ENCODE measurements around the gene WIF1.

WIF1 gene

DNA sequence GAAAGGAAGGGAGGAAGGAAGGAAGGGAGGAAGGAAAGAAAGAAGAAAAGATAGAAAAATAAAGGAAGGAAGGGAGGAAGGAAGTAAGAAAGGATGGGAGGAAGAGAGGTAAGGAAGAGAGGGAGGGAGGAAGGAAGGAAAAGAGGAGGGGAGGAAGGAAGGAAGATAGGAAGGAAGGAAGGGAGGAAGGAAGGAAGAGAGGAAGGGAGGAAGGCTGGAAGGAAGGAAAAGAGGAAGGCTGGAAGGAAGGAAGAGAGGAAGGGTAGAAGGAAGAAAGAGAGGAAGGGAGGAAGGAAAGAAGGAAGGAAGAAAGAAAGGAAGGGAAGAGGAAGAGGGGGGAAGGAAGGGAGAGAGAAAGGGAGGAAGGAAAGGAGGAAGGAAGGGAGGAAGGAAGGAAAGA is 12.8 kb upstream of the WIF1 start:
- Histone ChIP-seq H3K4me1 (ENCODE audit: control insufficient read depth in 2 of 2, insufficient read depth in 1 of 2, low read depth in 1 of 2, low read length in 2 of 2) (no peaks in the 10 kb centered on the region), H4K91ac (ENCODE audit: low read depth, low read length, poor library complexity) (no peak overlapping the region), H4K8ac (ENCODE audit: low read depth, low read length) (no peak overlapping the region), H3K4me2 (ENCODE audit: insufficient read depth, low read length, poor library complexity, severe bottlenecking) (no peak overlapping the region), H3K27me3 (ENCODE audit: control insufficient read depth in 3 of 3, insufficient read depth in 3 of 3, low read depth in 1 of 3, low read length in 3 of 3) (peaks cover 0 to 11% (median 0%) of the 10 kb centered on the region in 3 experiments), H3K79me1 (ENCODE audit: low read depth, low read length) (no peaks in the 10 kb centered on the region), H2BK120ac (ENCODE audit: low read depth, low read length) (no peak overlapping the region), H2BK12ac (ENCODE audit: low read length) (no peak overlapping the region), H2AFZ (ENCODE audit: low read length) (no peak overlapping the region), H2AK5ac (ENCODE audit: low read depth, low read length) (no peak overlapping the region), H3K4me3 (ENCODE audit: low read length in 2 of 2) (no peak overlapping the region), H3K9me3 (replicated peaks in 1 of 2; ENCODE audit: control insufficient read depth in 2 of 2, insufficient read depth in 1 of 2, low read depth in 1 of 2, low read length in 2 of 2) (no peaks in the 10 kb centered on the region), H3K36me3 (replicated peaks in 1 of 2; ENCODE audit: control insufficient read depth in 2 of 2, insufficient read depth in 2 of 2, low read length in 2 of 2) (no peaks in the 10 kb centered on the region), H3K23ac (ENCODE audit: low read depth, low read length, poor library complexity) (no peak overlapping the region), H3K4ac (ENCODE audit: low read length) (no peak overlapping the region), H3K14ac (ENCODE audit: low read length) (no peak overlapping the region), H3K9ac (ENCODE audit: low read depth, low read length, poor library complexity) (no peak overlapping the region), H3K27ac (replicated peaks; ENCODE audit: low read length) (no peak overlapping the region), H2BK15ac (ENCODE audit: low read length) (no peak overlapping the region), H2BK5ac (ENCODE audit: low read length) (no peak overlapping the region), H3K18ac (ENCODE audit: low read length) (no peak overlapping the region)
- no peak for DNase-seq (ENCODE audit: low spot score)

DNA sequence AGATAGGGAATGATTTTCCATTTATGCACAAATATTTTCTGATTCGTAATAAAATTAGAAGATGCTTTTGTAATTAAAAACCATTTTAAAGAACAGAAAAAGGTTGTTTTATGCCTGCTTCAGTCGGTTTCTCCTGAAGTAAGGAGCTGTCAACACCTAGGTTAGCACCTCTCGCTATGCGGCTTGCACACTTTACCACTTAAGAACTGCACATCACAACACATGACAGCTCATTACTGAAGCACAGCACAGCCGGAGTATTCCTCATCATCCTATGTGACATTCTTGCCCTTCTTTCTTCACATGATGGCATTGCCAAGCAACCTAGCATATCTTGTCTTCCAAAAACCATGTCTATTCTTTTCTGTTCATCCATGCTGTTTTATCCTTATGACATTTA is 5.4 kb upstream of the WIF1 start:
- no peak overlapping the region for H3K4me2 ChIP-seq (ENCODE audit: insufficient read depth, low read length, poor library complexity, severe bottlenecking)
- peaks cover 3 to 6% of the 10 kb centered on the region in 2 donors for H3K9me3 ChIP-seq (replicated peaks in 1 of 2; ENCODE audit: control insufficient read depth in 2 of 2, insufficient read depth in 1 of 2, low read depth in 1 of 2, low read length in 2 of 2)
- H3K27ac ChIP-seq (replicated peaks; ENCODE audit: low read length), result no peak overlapping the region
- H4K91ac ChIP-seq (ENCODE audit: low read depth, low read length, poor library complexity), result no peak overlapping the region
- no peak overlapping the region for H2BK15ac ChIP-seq (ENCODE audit: low read length)
- no peak overlapping the region for H2BK5ac ChIP-seq (ENCODE audit: low read length)
- no peak overlapping the region for H2AFZ ChIP-seq (ENCODE audit: low read length)
- peaks cover 0 to 2% of the 10 kb centered on the region in 2 donors for H3K4me1 ChIP-seq (ENCODE audit: control insufficient read depth in 2 of 2, insufficient read depth in 1 of 2, low read depth in 1 of 2, low read length in 2 of 2)
- H3K4ac ChIP-seq (ENCODE audit: low read length), result no peak overlapping the region
- no peak overlapping the region for H3K18ac ChIP-seq (ENCODE audit: low read length)
- no peak for DNase-seq (ENCODE audit: low spot score)
- WGBS, 2 donors (ENCODE audit: extremely low coverage in 2 of 2, insufficient read length in 2 of 2, insufficient replicate concordance in 1 of 2), result no CpG with 5 or more reads among the region's 5 CpGs
- H3K14ac ChIP-seq (ENCODE audit: low read length), result no peak overlapping the region
- H2BK12ac ChIP-seq (ENCODE audit: low read length), result no peak overlapping the region
- H3K36me3 ChIP-seq (replicated peaks in 1 of 2; ENCODE audit: control insufficient read depth in 2 of 2, insufficient read depth in 2 of 2, low read length in 2 of 2), result no peaks in the 10 kb centered on the region
- H3K9ac ChIP-seq (ENCODE audit: low read depth, low read length, poor library complexity), result no peak overlapping the region
- no peaks in the 10 kb centered on the region for H3K79me1 ChIP-seq (ENCODE audit: low read depth, low read length)
- H3K4me3 ChIP-seq (ENCODE audit: low read length in 2 of 2), result no peak overlapping the region
- H3K23ac ChIP-seq (ENCODE audit: low read depth, low read length, poor library complexity), result no peak overlapping the region
- no peak overlapping the region for H2AK5ac ChIP-seq (ENCODE audit: low read depth, low read length)
- H4K8ac ChIP-seq (ENCODE audit: low read depth, low read length), result no peak overlapping the region
- peaks cover 0 to 51% (median 8%) of the 10 kb centered on the region in 3 experiments for H3K27me3 ChIP-seq (ENCODE audit: control insufficient read depth in 3 of 3, insufficient read depth in 3 of 3, low read depth in 1 of 3, low read length in 3 of 3)
- H2BK120ac ChIP-seq (ENCODE audit: low read depth, low read length), result no peak overlapping the region

DNA sequence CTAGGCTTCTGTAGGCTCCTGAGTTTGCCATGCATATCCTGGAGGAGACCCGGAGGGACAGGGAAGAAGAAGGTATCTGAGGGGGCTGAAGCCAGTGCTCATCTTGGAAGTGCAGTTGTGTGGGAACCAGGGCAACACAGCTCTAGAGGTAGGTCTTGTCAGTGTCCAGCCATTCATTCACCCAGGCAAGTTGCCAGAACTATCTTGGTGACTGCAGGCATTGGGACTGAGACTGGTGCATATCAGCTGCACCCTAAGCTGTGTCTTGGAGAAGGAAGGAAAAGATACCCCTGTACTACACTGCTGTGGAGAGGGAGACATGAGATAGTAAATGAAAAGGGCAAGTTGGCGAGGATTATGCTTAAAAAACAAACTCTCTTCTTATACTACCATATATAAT is 4.9 kb upstream of the WIF1 start:
- Histone ChIP-seq H3K23ac (ENCODE audit: low read depth, low read length, poor library complexity) (no peak overlapping the region), H4K8ac (ENCODE audit: low read depth, low read length) (no peak overlapping the region), H3K18ac (ENCODE audit: low read length) (no peak overlapping the region), H2AK5ac (ENCODE audit: low read depth, low read length) (no peak overlapping the region), H3K27me3 (ENCODE audit: control insufficient read depth in 3 of 3, insufficient read depth in 3 of 3, low read depth in 1 of 3, low read length in 3 of 3) (peaks cover 0 to 52% (median 12%) of the 10 kb centered on the region in 3 experiments), H2BK12ac (ENCODE audit: low read length) (peak overlapping the region; percentile 30), H3K14ac (ENCODE audit: low read length) (no peak overlapping the region), H3K4me2 (ENCODE audit: insufficient read depth, low read length, poor library complexity, severe bottlenecking) (no peak overlapping the region), H3K36me3 (replicated peaks in 1 of 2; ENCODE audit: control insufficient read depth in 2 of 2, insufficient read depth in 2 of 2, low read length in 2 of 2) (no peaks in the 10 kb centered on the region), H2AFZ (ENCODE audit: low read length) (no peak overlapping the region), H2BK120ac (ENCODE audit: low read depth, low read length) (no peak overlapping the region), H3K9ac (ENCODE audit: low read depth, low read length, poor library complexity) (no peak overlapping the region), H3K4me3 (ENCODE audit: low read length in 2 of 2) (peak overlapping the region in 1 of 2 donors; percentile 3), H3K9me3 (replicated peaks in 1 of 2; ENCODE audit: control insufficient read depth in 2 of 2, insufficient read depth in 1 of 2, low read depth in 1 of 2, low read length in 2 of 2) (peaks cover 3 to 6% of the 10 kb centered on the region in 2 donors), H3K27ac (replicated peaks; ENCODE audit: low read length) (no peak overlapping the region), H3K4ac (ENCODE audit: low read length) (no peak overlapping the region), H3K4me1 (ENCODE audit: control insufficient read depth in 2 of 2, insufficient read depth in 1 of 2, low read depth in 1 of 2, low read length in 2 of 2) (peaks cover 0 to 2% of the 10 kb centered on the region in 2 donors), H3K79me1 (ENCODE audit: low read depth, low read length) (peaks cover 2% of the 10 kb centered on the region), H2BK5ac (ENCODE audit: low read length) (no peak overlapping the region), H2BK15ac (ENCODE audit: low read length) (no peak overlapping the region), H4K91ac (ENCODE audit: low read depth, low read length, poor library complexity) (no peak overlapping the region)
- no peak for DNase-seq (ENCODE audit: low spot score)
- no CpG with 5 or more reads among the region's 2 CpGs for WGBS, 2 donors (ENCODE audit: extremely low coverage in 2 of 2, insufficient read length in 2 of 2, insufficient replicate concordance in 1 of 2)

DNA sequence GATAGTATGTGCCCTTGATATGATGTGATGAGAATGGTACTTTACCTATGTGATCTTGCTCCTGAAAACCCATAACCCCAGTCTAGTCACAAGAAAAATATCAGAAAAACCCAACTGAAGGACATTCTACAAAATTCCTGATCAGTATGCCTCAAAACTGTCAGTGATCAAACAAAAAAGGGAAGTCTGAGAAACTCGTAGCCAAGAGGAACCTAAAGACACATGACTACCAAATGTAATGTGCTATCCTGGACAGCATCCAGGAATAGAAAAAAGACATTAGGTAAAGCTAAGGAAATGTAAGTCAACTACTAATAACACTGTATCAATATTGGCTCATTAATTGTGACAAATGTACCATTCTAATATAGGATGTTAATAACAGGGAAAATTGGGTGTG is 4.1 kb upstream of the WIF1 start:
- no peak for DNase-seq (ENCODE audit: low spot score)
- Histone ChIP-seq H4K91ac (ENCODE audit: low read depth, low read length, poor library complexity) (no peak overlapping the region), H2AK5ac (ENCODE audit: low read depth, low read length) (no peak overlapping the region), H3K23ac (ENCODE audit: low read depth, low read length, poor library complexity) (no peak overlapping the region), H4K8ac (ENCODE audit: low read depth, low read length) (no peak overlapping the region), H3K4ac (ENCODE audit: low read length) (no peak overlapping the region), H3K18ac (ENCODE audit: low read length) (no peak overlapping the region), H2BK12ac (ENCODE audit: low read length) (no peak overlapping the region), H2AFZ (ENCODE audit: low read length) (no peak overlapping the region), H3K14ac (ENCODE audit: low read length) (no peak overlapping the region), H2BK15ac (ENCODE audit: low read length) (no peak overlapping the region), H3K36me3 (replicated peaks in 1 of 2; ENCODE audit: control insufficient read depth in 2 of 2, insufficient read depth in 2 of 2, low read length in 2 of 2) (no peaks in the 10 kb centered on the region), H3K4me2 (ENCODE audit: insufficient read depth, low read length, poor library complexity, severe bottlenecking) (no peak overlapping the region), H2BK5ac (ENCODE audit: low read length) (no peak overlapping the region), H2BK120ac (ENCODE audit: low read depth, low read length) (no peak overlapping the region), H3K9ac (ENCODE audit: low read depth, low read length, poor library complexity) (no peak overlapping the region), H3K27ac (replicated peaks; ENCODE audit: low read length) (no peak overlapping the region), H3K27me3 (ENCODE audit: control insufficient read depth in 3 of 3, insufficient read depth in 3 of 3, low read depth in 1 of 3, low read length in 3 of 3) (peaks cover 0 to 55% (median 20%) of the 10 kb centered on the region in 3 experiments), H3K9me3 (replicated peaks in 1 of 2; ENCODE audit: control insufficient read depth in 2 of 2, insufficient read depth in 1 of 2, low read depth in 1 of 2, low read length in 2 of 2) (peaks cover 3 to 6% of the 10 kb centered on the region in 2 donors), H3K4me1 (ENCODE audit: control insufficient read depth in 2 of 2, insufficient read depth in 1 of 2, low read depth in 1 of 2, low read length in 2 of 2) (peaks cover 0 to 2% of the 10 kb centered on the region in 2 donors), H3K4me3 (ENCODE audit: low read length in 2 of 2) (no peak overlapping the region), H3K79me1 (ENCODE audit: low read depth, low read length) (peaks cover 2% of the 10 kb centered on the region)
- WGBS, 2 donors (ENCODE audit: extremely low coverage in 2 of 2, insufficient read length in 2 of 2, insufficient replicate concordance in 1 of 2), result no CpG with 5 or more reads among the region's 1 CpG

Data from neuronal stem cell (in vitro differentiated cells).